Activated CD8-positive, alpha-beta T cell treated with anti-CD3 and anti-CD28 coated beads for 36 hours (primary cell): ENCODE results near the gene PAK6. TPM values are rescaled to one million over a fixed set of nuclear protein-coding genes. Genes with fewer than 3 reads are reported as not detected.

Experiments
- ATAC-seq: fragments of 200-7000 bp; cut with Tn5 transposase; one replicate; pipeline ENCODE4 v1.10.0; 2021; ENCODE audit warnings: mild to moderate bottlenecking, moderate library complexity
- CTCF ChIA-PET: fragments of 350-600 bp; sonication (Branson Sonifier 250); formaldehyde crosslinking; loops from one replicate; lab custom pipeline; 2021; ENCODE audit warnings: antibody characterized with exemption; lab: Charles Lee
- POLR2A ChIA-PET: fragments of 350-600 bp; sonication (Branson Sonifier 250); formaldehyde crosslinking; loops from one replicate; lab custom pipeline; 2021; ENCODE audit warnings: antibody characterized with exemption; lab: Charles Lee
- DNase-seq: peaks from one replicate; pipeline ENCODE4 v3.0.0-alpha.2; 2020
- H3K27ac Mint-ChIP-seq: one replicate; pipeline ENCODE4 v1.8.0; 2021; ENCODE audit warnings: mild to moderate bottlenecking, mixed read lengths
- H3K27me3 Mint-ChIP-seq: one replicate; pipeline ENCODE4 v1.8.0; 2021; ENCODE audit warnings: mixed read lengths
- H3K36me3 Mint-ChIP-seq: one replicate; pipeline ENCODE4 v1.8.0; 2021; ENCODE audit warnings: low read depth, mixed read lengths
- H3K4me1 Mint-ChIP-seq: one replicate; pipeline ENCODE4 v1.8.0; 2021; ENCODE audit warnings: low read depth, mixed read lengths
- H3K4me3 Mint-ChIP-seq: one replicate; pipeline ENCODE4 v1.8.0; 2021; ENCODE audit warnings: mild to moderate bottlenecking, moderate library complexity, mixed read lengths
- H3K9me3 Mint-ChIP-seq: one replicate; pipeline ENCODE4 v1.8.0; 2021; ENCODE audit warnings: mixed read lengths
- CTCF ChIP-seq: fragments of 200-600 bp; IDR thresholded peaks from one replicate; pipeline ENCODE4 v1.8.0; 2022; ENCODE audit warnings: antibody characterized with exemption, mild to moderate bottlenecking
- intact Hi-C: fragments of 100-400 bp; cut with micrococcal nuclease; formaldehyde crosslinking; loops from one replicate; pipeline ENCODE4 v1.10.0; 2022
- total RNA-seq, 2 experiments: library from RNA; stranded (reverse); gene quantifications; one replicate each; pipeline ENCODE4 v1.2.3, GENCODE V29; 2021

Gene PAK6
- total RNA-seq, 2 experiments from 2014 or later = 0.67 to 0.83 TPM

- Mint-ChIP-seq H3K9me3 (no peaks in the 10 kb centered on the region), H3K36me3 (no peaks in the 10 kb centered on the region), H3K27me3 (no peaks in the 10 kb centered on the region), H3K27ac (no peak overlapping the region), H3K4me1 (peaks cover 30% of the 10 kb centered on the region), H3K4me3 (no peak overlapping the region)
- ChIA-PET POLR2A (interaction anchor here (0.9 to 1.4 kb wide), 3 partner anchors 13 to 273 kb away, joined by 3 to 5 read pairs (median 4); partner anchors contain the start of gene SRP14), CTCF (interaction anchor here (1.3 to 23.8 kb wide), 9 partner anchors 8 to 273 kb away, joined by 3 to 595 read pairs (median 8); partner anchors contain the start of genes CCDC9B and INAFM2)
- no peak for TF ChIP-seq CTCF
- intact Hi-C loops = no loop called here
- DNase-seq (no peak), ATAC-seq (no peak)
These were observed 73.7 kb downstream of the PAK6 start for GRCh38 chr15:40312370-40313158.

- ChIA-PET POLR2A (interaction anchor here (0.7 to 1.4 kb wide), 3 partner anchors 9 to 274 kb away, joined by 3 to 5 read pairs (median 4); partner anchors contain the start of gene SRP14), CTCF (interaction anchor here (0.7 to 23.8 kb wide), 6 partner anchors 7 to 128 kb away, joined by 3 to 595 read pairs (median 80); partner anchors contain the start of genes CCDC9B and INAFM2)
- Mint-ChIP-seq H3K4me3 (no peak overlapping the region), H3K36me3 (no peaks in the 10 kb centered on the region), H3K4me1 (peaks cover 29% of the 10 kb centered on the region), H3K27me3 (no peaks in the 10 kb centered on the region), H3K9me3 (no peaks in the 10 kb centered on the region), H3K27ac (no peak overlapping the region)
- intact Hi-C loops = no loop called here
- ATAC-seq (peak; percentile 35), DNase-seq (peak; percentile 60)
- TF ChIP-seq CTCF = no peak
These were observed 74.9 kb downstream of the PAK6 start for GRCh38 chr15:40313531-40314398.

- DNase-seq (no peak), ATAC-seq (no peak)
- H3K27ac Mint-ChIP-seq = no peak overlapping the region
- intact Hi-C loops = no loop called here
- ChIA-PET POLR2A (no interaction called here), CTCF (interaction anchor here (0.9 to 23.8 kb wide), 6 partner anchors 6 to 269 kb away, joined by 3 to 595 read pairs (median 80); partner anchors contain the start of genes CCDC9B and INAFM2)
- H3K27me3 Mint-ChIP-seq = no peaks in the 10 kb centered on the region
- no peaks in the 10 kb centered on the region for H3K9me3 Mint-ChIP-seq
- no peaks in the 10 kb centered on the region for H3K36me3 Mint-ChIP-seq
- no peak for TF ChIP-seq CTCF
- H3K4me1 Mint-ChIP-seq = peaks cover 18% of the 10 kb centered on the region
- no peak overlapping the region for H3K4me3 Mint-ChIP-seq
These were observed 75.9 kb downstream of the PAK6 start for GRCh38 chr15:40314723-40315276.

- ATAC-seq = no peak
- no peak for DNase-seq
- POLR2A ChIA-PET = interaction anchor here (1.9 kb wide), 1 partner anchor 9 kb away, joined by 9 read pairs; the partner anchor contains the start of gene PLCB2
- Mint-ChIP-seq H3K27ac (no peak overlapping the region), H3K4me1 (peaks cover 22% of the 10 kb centered on the region), H3K36me3 (no peaks in the 10 kb centered on the region), H3K4me3 (no peak overlapping the region), H3K9me3 (no peaks in the 10 kb centered on the region), H3K27me3 (no peaks in the 10 kb centered on the region)
- intact Hi-C loops = no loop called here
- TF ChIP-seq CTCF = no peak
- CTCF ChIA-PET = interaction anchor here (1.0 to 23.8 kb wide), 3 partner anchors 20 to 43 kb away, joined by 3 to 595 read pairs (median 376); partner anchors contain the start of gene CCDC9B
These were observed 78.1 kb downstream of the PAK6 start for GRCh38 chr15:40316931-40317330.
